ENCODE results near the gene MUL1.
A peak's percentile ranks its signal among the peaks of the same experiment; 100 is the strongest.
"Not testable (repeated sequence)": the region's sequence is repeated elsewhere in the genome, so short reads cannot be mapped to it uniquely, and the experiment has no call there.

MUL1 gene

DNA sequence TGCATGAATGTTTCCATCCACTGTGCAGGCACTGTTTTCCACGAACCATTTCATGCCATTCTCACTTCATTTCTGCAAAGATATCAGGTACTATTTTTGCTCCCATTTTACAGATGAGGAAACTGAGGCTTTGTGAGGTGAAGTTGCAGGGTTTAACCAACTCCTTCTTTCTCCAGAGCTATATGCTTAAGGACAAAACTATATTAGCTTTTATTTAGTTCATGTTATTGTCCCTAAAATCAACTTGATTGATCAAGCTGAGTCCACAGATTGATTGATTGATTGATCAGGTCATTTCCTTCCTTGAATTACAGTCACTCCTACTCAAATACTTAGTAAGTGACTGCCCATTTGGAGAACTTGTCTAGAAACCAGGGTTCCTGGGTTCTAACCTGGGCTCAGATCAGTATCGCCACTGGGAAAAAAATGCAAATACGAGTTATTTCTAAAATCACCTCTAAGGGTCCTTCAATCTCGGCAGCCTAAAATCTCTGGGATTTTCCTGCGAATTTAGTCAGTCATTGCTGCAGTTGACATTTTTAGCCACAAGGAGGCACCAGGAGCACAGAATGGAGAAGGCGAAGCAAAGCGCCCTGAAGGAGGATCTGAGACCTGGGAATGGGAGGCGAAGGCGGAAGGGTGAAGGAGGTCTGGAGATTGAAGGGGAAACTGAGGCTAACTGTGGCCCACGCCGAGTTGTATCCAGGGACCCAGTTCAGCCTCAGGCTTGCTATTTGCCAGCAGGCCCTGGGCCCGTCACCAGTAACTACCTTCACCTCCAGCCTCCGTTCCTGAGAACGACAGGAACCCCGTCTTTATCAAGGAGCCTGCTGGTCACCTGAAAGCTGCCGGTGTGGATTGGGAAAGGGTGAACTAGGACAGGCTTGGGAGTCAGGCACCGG is 14.3 kb upstream of the MUL1 start:
- Histone ChIP-seq H3K4me1 (ENCODE audit: low read length) (no peaks in the 10 kb centered on the region), H3K4me3 (ENCODE audit: low read length) (no peak overlapping the region), H3K27me3 (replicated peaks; ENCODE audit: insufficient read depth, low read length) (peaks cover 66% of the 10 kb centered on the region), H3K36me3 (replicated peaks; ENCODE audit: insufficient read depth, low read length) (no peaks in the 10 kb centered on the region), H3K79me2 (ENCODE audit: low read length) (no peaks in the 10 kb centered on the region), H3K9me3 (replicated peaks; ENCODE audit: insufficient read depth, low read length) (no peaks in the 10 kb centered on the region), H2AFZ (ENCODE audit: low read length) (no peak overlapping the region), H4K20me1 (ENCODE audit: insufficient read depth, low read length) (no peaks in the 10 kb centered on the region), H3F3A (ENCODE audit: insufficient read depth, low read length) (no peaks in the 10 kb centered on the region), H3K4me2 (ENCODE audit: low read depth, low read length) (no peak overlapping the region), H3K27ac (ENCODE audit: low read length) (no peak overlapping the region), H3K9ac (ENCODE audit: low read length) (no peak overlapping the region), H3K9me2 (replicated peaks; ENCODE audit: insufficient read depth, low read length) (no peaks in the 10 kb centered on the region)
- peak; percentile 41 for DNase-seq
- TF ChIP-seq EZH2phosphoT487 (IDR thresholded peaks at IDR 0.05; ENCODE audit: low read length) (no peak), EZH2 (optimal IDR thresholded peaks at IDR 0.05; ENCODE audit: low read depth, low read length) (no peak)
- TF ChIP-seq, protein P1, sequence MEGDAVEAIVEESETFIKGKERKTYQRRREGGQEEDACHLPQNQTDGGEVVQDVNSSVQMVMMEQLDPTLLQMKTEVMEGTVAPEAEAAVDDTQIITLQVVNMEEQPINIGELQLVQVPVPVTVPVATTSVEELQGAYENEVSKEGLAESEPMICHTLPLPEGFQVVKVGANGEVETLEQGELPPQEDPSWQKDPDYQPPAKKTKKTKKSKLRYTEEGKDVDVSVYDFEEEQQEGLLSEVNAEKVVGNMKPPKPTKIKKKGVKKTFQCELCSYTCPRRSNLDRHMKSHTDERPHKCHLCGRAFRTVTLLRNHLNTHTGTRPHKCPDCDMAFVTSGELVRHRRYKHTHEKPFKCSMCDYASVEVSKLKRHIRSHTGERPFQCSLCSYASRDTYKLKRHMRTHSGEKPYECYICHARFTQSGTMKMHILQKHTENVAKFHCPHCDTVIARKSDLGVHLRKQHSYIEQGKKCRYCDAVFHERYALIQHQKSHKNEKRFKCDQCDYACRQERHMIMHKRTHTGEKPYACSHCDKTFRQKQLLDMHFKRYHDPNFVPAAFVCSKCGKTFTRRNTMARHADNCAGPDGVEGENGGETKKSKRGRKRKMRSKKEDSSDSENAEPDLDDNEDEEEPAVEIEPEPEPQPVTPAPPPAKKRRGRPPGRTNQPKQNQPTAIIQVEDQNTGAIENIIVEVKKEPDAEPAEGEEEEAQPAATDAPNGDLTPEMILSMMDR (IDR thresholded peaks at IDR 0.05; ENCODE audit: low read length): peak; percentile 82

DNA sequence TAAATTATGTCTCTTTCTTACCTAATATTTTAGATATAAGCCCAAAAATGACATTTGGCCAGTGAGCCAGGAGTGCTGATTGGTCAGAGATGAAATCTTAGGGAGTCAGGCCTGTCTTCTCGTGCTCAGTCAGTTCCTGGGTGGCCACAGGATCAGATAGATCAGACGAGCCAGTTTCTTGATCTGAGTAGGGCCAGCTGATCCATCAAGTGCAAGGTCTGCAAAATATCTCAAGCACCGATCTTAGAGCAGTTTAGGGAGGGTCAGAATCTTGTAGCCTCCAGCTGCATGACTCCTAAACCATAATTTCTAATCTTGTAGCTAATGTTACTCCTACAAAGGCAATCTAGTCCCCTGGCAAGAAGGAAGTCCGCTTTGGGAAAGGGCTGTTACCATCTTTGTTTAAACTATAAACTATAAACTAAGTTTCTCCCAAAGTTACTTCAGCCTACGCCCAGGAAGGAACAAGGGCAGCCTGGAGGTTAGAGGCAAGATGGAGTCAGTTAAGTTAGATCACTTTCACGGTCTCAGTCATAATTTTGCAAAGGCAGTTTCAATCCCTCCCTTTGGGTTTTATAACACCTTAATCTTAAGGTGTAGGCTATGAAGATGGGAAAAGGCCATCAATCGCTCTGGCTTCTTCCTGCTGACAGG is 11.8 kb upstream of the MUL1 start:
- not testable (repeated sequence) for H3K9me3 ChIP-seq (replicated peaks; ENCODE audit: insufficient read depth, low read length)

DNA sequence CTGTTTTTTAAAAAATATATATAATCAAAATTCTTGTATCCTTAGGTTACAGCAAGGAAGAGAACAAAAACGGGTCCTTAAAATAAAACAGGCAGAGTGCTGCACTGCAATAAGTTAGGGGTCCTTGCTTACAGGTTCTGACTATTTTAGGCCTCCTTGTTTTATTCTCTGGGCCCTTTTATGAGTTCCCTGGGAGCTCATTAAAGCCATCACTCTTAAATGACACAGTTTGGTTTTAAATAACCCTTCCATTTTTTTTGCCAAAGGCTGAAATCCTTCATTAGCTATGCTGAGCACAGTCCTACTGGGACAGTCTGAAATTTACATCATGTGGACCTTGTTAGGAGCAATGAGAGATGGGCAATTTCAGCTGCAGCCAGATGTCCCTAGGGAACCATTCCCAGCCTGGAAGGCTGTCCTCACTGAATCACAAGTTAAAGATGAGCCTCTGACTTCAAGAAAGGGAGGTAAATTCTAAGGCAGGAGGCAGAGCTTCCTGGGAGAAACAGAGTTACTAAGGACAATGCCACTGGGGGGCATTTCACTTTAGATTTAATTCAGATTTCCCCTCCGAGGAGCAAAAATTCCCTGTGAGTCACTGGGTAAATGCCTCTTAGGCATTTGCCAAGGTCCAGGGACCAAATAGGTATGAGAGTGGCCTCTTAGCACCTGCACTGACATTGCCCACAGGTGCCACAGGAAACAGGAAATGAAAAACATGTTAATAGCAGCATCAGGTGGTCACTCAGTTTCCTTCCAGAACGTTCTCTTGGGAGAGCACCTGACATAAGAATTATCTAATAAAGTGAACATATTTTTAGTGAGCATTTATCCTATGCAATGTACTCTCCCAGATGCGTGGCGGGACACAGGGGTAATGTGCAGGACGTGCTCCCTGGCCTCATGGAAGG is 3.8 kb upstream of the MUL1 start:
- Histone ChIP-seq H3K4me1 (ENCODE audit: low read length) (peaks cover 10% of the 10 kb centered on the region), H4K20me1 (ENCODE audit: insufficient read depth, low read length) (no peaks in the 10 kb centered on the region), H3K27me3 (replicated peaks; ENCODE audit: insufficient read depth, low read length) (no peaks in the 10 kb centered on the region), H3K4me2 (ENCODE audit: low read depth, low read length) (peak overlapping the region; percentile 6; the same call in 1 of the 2 replicates), H3K9me2 (replicated peaks; ENCODE audit: insufficient read depth, low read length) (no peaks in the 10 kb centered on the region), H2AFZ (ENCODE audit: low read length) (peak overlapping the region; percentile 63), H3K79me2 (ENCODE audit: low read length) (peaks cover 11% of the 10 kb centered on the region), H3K9ac (ENCODE audit: low read length) (no peak overlapping the region), H3F3A (ENCODE audit: insufficient read depth, low read length) (no peaks in the 10 kb centered on the region), H3K27ac (ENCODE audit: low read length) (peak overlapping the region; percentile 37; the same call in 1 of the 2 replicates), H3K9me3 (replicated peaks; ENCODE audit: insufficient read depth, low read length) (no peaks in the 10 kb centered on the region), H3K36me3 (replicated peaks; ENCODE audit: insufficient read depth, low read length) (no peaks in the 10 kb centered on the region), H3K4me3 (ENCODE audit: low read length) (no peak overlapping the region)
- TF ChIP-seq, protein P1 (IDR thresholded peaks at IDR 0.05; ENCODE audit: low read length): no peak
- TF ChIP-seq EZH2phosphoT487 (IDR thresholded peaks at IDR 0.05; ENCODE audit: low read length): no peak
- TF ChIP-seq EZH2 (optimal IDR thresholded peaks at IDR 0.05; ENCODE audit: low read depth, low read length): no peak
- DNase-seq: peak; percentile 41

More for the DNA sequence above, 11.8 kb upstream of the MUL1 start:
- not testable (repeated sequence) for H3F3A ChIP-seq (ENCODE audit: insufficient read depth, low read length); H3K9me2 ChIP-seq (replicated peaks; ENCODE audit: insufficient read depth, low read length); H3K4me2 ChIP-seq (ENCODE audit: low read depth, low read length); H3K4me1 ChIP-seq (ENCODE audit: low read length); H3K36me3 ChIP-seq (replicated peaks; ENCODE audit: insufficient read depth, low read length); H3K9ac ChIP-seq (ENCODE audit: low read length); DNase-seq; H2AFZ ChIP-seq (ENCODE audit: low read length); H4K20me1 ChIP-seq (ENCODE audit: insufficient read depth, low read length); H3K27ac ChIP-seq (ENCODE audit: low read length); H3K4me3 ChIP-seq (ENCODE audit: low read length); H3K79me2 ChIP-seq (ENCODE audit: low read length)
- H3K27me3 ChIP-seq (replicated peaks; ENCODE audit: insufficient read depth, low read length): peaks cover 45% of the 10 kb centered on the region
